ENCODE data around the gene SUPT4H1.

GRCh38 chr17:58325976-58326468, 26.0 kb downstream of the SUPT4H1 start:
- TF ChIP-seq TAF1 (IDR thresholded peaks at IDR 0.05; ENCODE audit: borderline replicate concordance, insufficient read depth, low read length): no peak
- no peak for TF ChIP-seq REST (IDR thresholded peaks at IDR 0.05; ENCODE audit: insufficient read depth in 1 of 2, low read depth in 2 of 2, low read length in 2 of 2)
- TF ChIP-seq POLR2AphosphoS5 (IDR thresholded peaks at IDR 0.05; ENCODE audit: low read depth, low read length): no peak
- no peak for TF ChIP-seq SIN3A (IDR thresholded peaks at IDR 0.05; ENCODE audit: borderline replicate concordance, insufficient read depth, low read length)
- no peak for TF ChIP-seq FOXP2 (optimal IDR thresholded peaks at IDR 0.05; ENCODE audit: borderline replicate concordance, extremely low read depth, extremely low read length, insufficient read depth)
